Endothelial cell of umbilical vein (primary cell): Measurements from ENCODE around the gene EFNA2. TPM values are rescaled to one million over a fixed set of nuclear protein-coding genes. Genes with fewer than 3 reads are reported as not detected.

Source experiments
- BruUV-seq: library from RNA; stranded (reverse); fragments of 400-500 nt; replicated peaks from 2 replicates; lab custom pipeline; 2021; lab: Mats Ljungman, UMichigan
- CTCF ChIA-PET: fragments of 300-600, 350-600 bp; sonication (Branson Sonifier 250); formaldehyde crosslinking; loops from one replicate; lab custom pipeline; 2021; ENCODE audit warnings: antibody characterized with exemption, inconsistent platforms; lab: Charles Lee
- POLR2A ChIA-PET: fragments of 300-600, 350-600 bp; sonication (Branson Sonifier 250); formaldehyde crosslinking; loops from one replicate; lab custom pipeline; 2021; ENCODE audit warnings: antibody characterized with exemption, inconsistent platforms; lab: Charles Lee
- DNase-seq: peaks from one replicate; pipeline ENCODE4 v3.0.0-alpha.2; 2011; ENCODE audit warnings: low read depth, low spot score
- FAIRE-seq: peaks from 2 replicates; lab custom pipeline; 2011; peaks lifted over from hg19 to GRCh38; lab: Jason Lieb, UNC
- H2AFZ ChIP-seq: 2 replicates; pipeline ENCODE4 v1.6.0; 2012; ENCODE audit warnings: low read depth, low read length, control low read depth, inconsistent platforms
- H3K27ac ChIP-seq: 2 replicates; pipeline ENCODE4 v1.5.1; 2011; ENCODE audit warnings: low read depth, mild to moderate bottlenecking, control low read depth, low read length, moderate library complexity; ENCODE audit not compliant: insufficient read depth
- H3K27me3 ChIP-seq, 2 experiments: 2 replicates each; pipeline versions ENCODE4 v1.6.0 to v1.6.1; 2011; ENCODE audit warnings: low read length in 2 of 2, mixed read lengths in 1 of 2; ENCODE audit not compliant: control insufficient read depth in 2 of 2, insufficient read depth in 2 of 2
- H3K36me3 ChIP-seq, 2 experiments: 2 replicates in 1 of 2; 3 replicates in 1 of 2; pipeline ENCODE4 v1.5.1; 2011; ENCODE audit warnings: low read length in 2 of 2, mild to moderate bottlenecking in 1 of 2, moderate library complexity in 1 of 2; ENCODE audit not compliant: control insufficient read depth in 2 of 2, insufficient read depth in 2 of 2; ENCODE audit errors: extremely low read depth in 1 of 2
- H3K4me1 ChIP-seq: 3 replicates; pipeline ENCODE4 v1.5.1; 2011; ENCODE audit warnings: mild to moderate bottlenecking, low read length; ENCODE audit not compliant: control insufficient read depth, insufficient read depth; ENCODE audit errors: extremely low read depth
- H3K4me2 ChIP-seq: 2 replicates; pipeline ENCODE4 v1.6.1; 2011; ENCODE audit warnings: low read length, control low read depth, mixed read lengths; ENCODE audit not compliant: insufficient read depth
- H3K4me3 ChIP-seq, 3 experiments: fragments of 200-600 bp in 1 of 3; sonication (generic), shearing (Covaris generic) in 1 of 3; replicated peaks in 1 of 3; 2 replicates each; pipeline ENCODE4 v1.5.1; 2011 to 2016; ENCODE audit warnings: control low read depth in 3 of 3, low read length in 3 of 3, mild to moderate bottlenecking in 2 of 3, inconsistent platforms in 1 of 3, low read depth in 1 of 3, moderate library complexity in 1 of 3; ENCODE audit not compliant: insufficient read depth in 1 of 3
- H3K79me2 ChIP-seq: 2 replicates; pipeline ENCODE4 v1.6.0; 2012; ENCODE audit warnings: low read length, inconsistent platforms; ENCODE audit not compliant: control insufficient read depth, insufficient read depth
- H3K9ac ChIP-seq: replicated peaks from 2 replicates; pipeline ENCODE3; 2011; ENCODE audit warnings: low read length, control low read depth; ENCODE audit not compliant: insufficient read depth; ENCODE audit errors: extremely low read depth
- H3K9me1 ChIP-seq: replicated peaks from 3 replicates; pipeline ENCODE4 v1.6.0; 2011; ENCODE audit warnings: mild to moderate bottlenecking, low read length; ENCODE audit not compliant: control insufficient read depth, insufficient read depth; ENCODE audit errors: extremely low read depth
- H3K9me3 ChIP-seq: replicated peaks from 2 replicates; pipeline ENCODE4 v1.5.1; 2012; ENCODE audit warnings: low read length, inconsistent platforms; ENCODE audit not compliant: control insufficient read depth, insufficient read depth
- H4K20me1 ChIP-seq: replicated peaks from 2 replicates; pipeline ENCODE3; 2011; ENCODE audit warnings: mild to moderate bottlenecking, low read length; ENCODE audit not compliant: control insufficient read depth, insufficient read depth; ENCODE audit errors: extremely low read depth
- EZH2 ChIP-seq: IDR thresholded peaks from 2 replicates; pipeline ENCODE4 v1.6.1; 2012; ENCODE audit warnings: borderline replicate concordance, low read depth, mild to moderate bottlenecking, moderate library complexity, low read length, inconsistent platforms; ENCODE audit not compliant: severe bottlenecking
- FOS ChIP-seq: IDR thresholded peaks from 2 replicates; pipeline ENCODE4 v1.6.1; 2011; ENCODE audit warnings: mild to moderate bottlenecking, low read length, moderate library complexity, borderline replicate concordance; ENCODE audit not compliant: insufficient read depth
- GATA2 ChIP-seq: IDR thresholded peaks from 2 replicates; pipeline ENCODE4 v1.7.0; 2011; ENCODE audit warnings: low read depth, mild to moderate bottlenecking, moderate library complexity, mixed read lengths, low read length; ENCODE audit not compliant: insufficient read length, insufficient read depth
- JUN ChIP-seq: IDR thresholded peaks from 2 replicates; pipeline ENCODE4 v1.6.1; 2011; ENCODE audit warnings: borderline replicate concordance, low read depth; ENCODE audit not compliant: insufficient read length, insufficient read depth
- MYC ChIP-seq: IDR thresholded peaks from one replicate; pipeline ENCODE4 v1.6.1; 2011; ENCODE audit warnings: mild to moderate bottlenecking, low read depth, low read length
- POLR2A ChIP-seq: IDR thresholded peaks from 2 replicates; pipeline ENCODE4 v1.6.1; 2012; ENCODE audit warnings: low read depth, mild to moderate bottlenecking, control low read depth, low read length
- POLR2AphosphoS5 ChIP-seq: IDR thresholded peaks from 2 replicates; pipeline ENCODE4 v1.6.1; 2012; ENCODE audit warnings: low read depth, mild to moderate bottlenecking, control low read depth, low read length, moderate library complexity; ENCODE audit not compliant: insufficient read depth
- dilution Hi-C: fragments of 300-500 bp; cut with MboI; formaldehyde crosslinking; loops from one replicate; pipeline ENCODE4 v1.15.0; 2019; ENCODE audit warnings: low sequenced_read_pairs; ENCODE audit not compliant: extremely low pct_ligation_motif_present
- intact Hi-C: fragments of 100-400 bp; cut with micrococcal nuclease; formaldehyde crosslinking; loops from one replicate; pipeline ENCODE4 v1.10.0; 2022
- polyA plus RNA-seq, 4 experiments: library from polyadenylated mRNA; depleted of rRNA in 3 of 4; stranded (reverse) in 3 of 4; unstranded in 1 of 4; fragments of >200 nt; gene quantifications; 2 replicates each; pipeline versions ENCODE4 v1.2.1 to v1.2.3, GENCODE V29; 2011 to 2012; ENCODE audit warnings: missing spikeins in 1 of 4
- total RNA-seq: library from RNA; stranded (reverse); gene quantifications from 2 replicates; pipeline ENCODE4 v1.2.3, GENCODE V29; 2021
- TF ChIP-seq, protein P1 (sequence below): IDR thresholded peaks from 2 replicates; pipeline ENCODE4 v1.6.1; 2011; ENCODE audit not compliant: insufficient read depth, insufficient read length
- TF ChIP-seq, protein P2 (sequence below), 2 donors: IDR thresholded peaks; 1 replicate in 1 of 2; 2 replicates in 1 of 2; pipeline ENCODE4 v1.5.1; 2011; ENCODE audit warnings: low read length in 2 of 2, mild to moderate bottlenecking in 2 of 2, moderate library complexity in 2 of 2, control low read depth in 1 of 2, inconsistent platforms in 1 of 2, low read depth in 1 of 2; ENCODE audit not compliant: insufficient read depth in 1 of 2; ENCODE audit errors: extremely low read depth in 1 of 2

Gene EFNA2
- total and polyA plus RNA-seq, 2 donors (not counting 3 experiments of a cell fraction or from before 2014, with no cell fraction given) = 0.52 to 1.1 TPM

- Histone ChIP-seq H3K4me2 (no peak overlapping the region), H4K20me1 (no peaks in the 10 kb centered on the region), H3K27ac (no peak overlapping the region), H3K9me3 (no peaks in the 10 kb centered on the region), H3K4me1 (no peaks in the 10 kb centered on the region), H3K27me3 (peaks cover 8 to 20% of the 10 kb centered on the region in 2 experiments), H2AFZ (no peak overlapping the region), H3K36me3 (no peaks in the 10 kb centered on the region), H3K79me2 (no peaks in the 10 kb centered on the region), H3K4me3 (no peak overlapping the region), H3K9ac (no peak overlapping the region), H3K9me1 (no peaks in the 10 kb centered on the region)
- FAIRE-seq = no peak
- CTCF ChIA-PET = interaction anchor here (0.8 to 1.7 kb wide), 4 partner anchors 11 to 99 kb away, joined by 3 to 5 read pairs (median 4); no protein-coding TSS in a partner anchor
- POLR2A ChIA-PET = no interaction called here
- DNase-seq = no peak
- dilution Hi-C loops (no loop called here), intact Hi-C loops (loop anchor here (5.0 kb wide), 1 partner anchor 228 kb away; the partner anchor contains the start of gene ADAMTSL5)
- no TSS peak for BruUV-seq
- no peak for TF ChIP-seq POLR2A
- TF ChIP-seq MYC = no peak
- no peak for TF ChIP-seq GATA2
- TF ChIP-seq, protein P1, sequence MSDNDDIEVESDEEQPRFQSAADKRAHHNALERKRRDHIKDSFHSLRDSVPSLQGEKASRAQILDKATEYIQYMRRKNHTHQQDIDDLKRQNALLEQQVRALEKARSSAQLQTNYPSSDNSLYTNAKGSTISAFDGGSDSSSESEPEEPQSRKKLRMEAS = no peak
- no peak for TF ChIP-seq EZH2
- no peak for TF ChIP-seq POLR2AphosphoS5
- TF ChIP-seq FOS = no peak
- no peak for TF ChIP-seq JUN
- TF ChIP-seq, protein P2, sequence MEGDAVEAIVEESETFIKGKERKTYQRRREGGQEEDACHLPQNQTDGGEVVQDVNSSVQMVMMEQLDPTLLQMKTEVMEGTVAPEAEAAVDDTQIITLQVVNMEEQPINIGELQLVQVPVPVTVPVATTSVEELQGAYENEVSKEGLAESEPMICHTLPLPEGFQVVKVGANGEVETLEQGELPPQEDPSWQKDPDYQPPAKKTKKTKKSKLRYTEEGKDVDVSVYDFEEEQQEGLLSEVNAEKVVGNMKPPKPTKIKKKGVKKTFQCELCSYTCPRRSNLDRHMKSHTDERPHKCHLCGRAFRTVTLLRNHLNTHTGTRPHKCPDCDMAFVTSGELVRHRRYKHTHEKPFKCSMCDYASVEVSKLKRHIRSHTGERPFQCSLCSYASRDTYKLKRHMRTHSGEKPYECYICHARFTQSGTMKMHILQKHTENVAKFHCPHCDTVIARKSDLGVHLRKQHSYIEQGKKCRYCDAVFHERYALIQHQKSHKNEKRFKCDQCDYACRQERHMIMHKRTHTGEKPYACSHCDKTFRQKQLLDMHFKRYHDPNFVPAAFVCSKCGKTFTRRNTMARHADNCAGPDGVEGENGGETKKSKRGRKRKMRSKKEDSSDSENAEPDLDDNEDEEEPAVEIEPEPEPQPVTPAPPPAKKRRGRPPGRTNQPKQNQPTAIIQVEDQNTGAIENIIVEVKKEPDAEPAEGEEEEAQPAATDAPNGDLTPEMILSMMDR (IDR thresholded peaks at IDR 0.05; ENCODE audit: extremely low read depth in 1 of 2, insufficient read depth in 1 of 2, low read depth in 1 of 2, low read length in 2 of 2) = no peak
Observed at GRCh38 chr19:1284293-1284978, 1.2 kb upstream of the EFNA2 start.
